ENCODE data around the gene H2AZ2. TPM values are rescaled to one million over a fixed set of nuclear protein-coding genes. Genes with fewer than 3 reads are reported as not detected.

H2AZ2 gene
- total RNA-seq, 4 donors from 2014 or later = 99.6 to 418 (median 115) TPM

GRCh38 chr7:44784364-44784763, 63.5 kb downstream of the H2AZ2 start:
- WGBS, 2 donors (ENCODE audit: low coverage in 1 of 2) = 60 to 86% methylated on average over 1 of the region's 1 CpG
- TF ChIP-seq POLR2AphosphoS5 (IDR thresholded peaks at IDR 0.05) = no peak
- no peak for TF ChIP-seq EP300 (IDR thresholded peaks at IDR 0.05; ENCODE audit: low read depth)
- TF ChIP-seq, protein P1, sequence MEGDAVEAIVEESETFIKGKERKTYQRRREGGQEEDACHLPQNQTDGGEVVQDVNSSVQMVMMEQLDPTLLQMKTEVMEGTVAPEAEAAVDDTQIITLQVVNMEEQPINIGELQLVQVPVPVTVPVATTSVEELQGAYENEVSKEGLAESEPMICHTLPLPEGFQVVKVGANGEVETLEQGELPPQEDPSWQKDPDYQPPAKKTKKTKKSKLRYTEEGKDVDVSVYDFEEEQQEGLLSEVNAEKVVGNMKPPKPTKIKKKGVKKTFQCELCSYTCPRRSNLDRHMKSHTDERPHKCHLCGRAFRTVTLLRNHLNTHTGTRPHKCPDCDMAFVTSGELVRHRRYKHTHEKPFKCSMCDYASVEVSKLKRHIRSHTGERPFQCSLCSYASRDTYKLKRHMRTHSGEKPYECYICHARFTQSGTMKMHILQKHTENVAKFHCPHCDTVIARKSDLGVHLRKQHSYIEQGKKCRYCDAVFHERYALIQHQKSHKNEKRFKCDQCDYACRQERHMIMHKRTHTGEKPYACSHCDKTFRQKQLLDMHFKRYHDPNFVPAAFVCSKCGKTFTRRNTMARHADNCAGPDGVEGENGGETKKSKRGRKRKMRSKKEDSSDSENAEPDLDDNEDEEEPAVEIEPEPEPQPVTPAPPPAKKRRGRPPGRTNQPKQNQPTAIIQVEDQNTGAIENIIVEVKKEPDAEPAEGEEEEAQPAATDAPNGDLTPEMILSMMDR (IDR thresholded peaks at IDR 0.05) = no peak
- TF ChIP-seq POLR2A (IDR thresholded peaks at IDR 0.05) = no peak

GRCh38 chr7:44783407-44783806, 64.5 kb downstream of the H2AZ2 start:
- intact Hi-C loops (cut with DNase I; ENCODE audit: low total_unique reads) (loop anchor here (10.0 kb wide), 1 partner anchor 49 kb away; no protein-coding TSS in a partner anchor), in situ Hi-C loops (cut with MboI; ENCODE audit: low pct_ligation_motif_present in 1 of 4, low pct_unique_long_range_greater_than_20kb in 1 of 4, low sequenced_read_pairs in 3 of 4) (no loop called here)
- DNase-seq = no peak
- TF ChIP-seq EP300 (IDR thresholded peaks at IDR 0.05; ENCODE audit: low read depth) (no peak), POLR2A (IDR thresholded peaks at IDR 0.05) (no peak), POLR2AphosphoS5 (IDR thresholded peaks at IDR 0.05) (no peak)
- TF ChIP-seq, protein P1 (IDR thresholded peaks at IDR 0.05) = no peak
- no peak overlapping the region for H3K4me3 ChIP-seq
- no peak overlapping the region for H3K27ac ChIP-seq
- no peaks in the 10 kb centered on the region for H3K36me3 ChIP-seq
- H3K4me1 ChIP-seq = no peaks in the 10 kb centered on the region
- H3K9me3 ChIP-seq = no peaks in the 10 kb centered on the region
- H3K27me3 ChIP-seq = no peaks in the 10 kb centered on the region

More at GRCh38 chr7:44784364-44784763, 63.5 kb downstream of the H2AZ2 start:
- Histone ChIP-seq H3K27me3 (no peaks in the 10 kb centered on the region), H3K4me1 (no peaks in the 10 kb centered on the region), H3K27ac (no peak overlapping the region), H3K36me3 (no peaks in the 10 kb centered on the region), H3K4me3 (no peak overlapping the region), H3K9me3 (no peaks in the 10 kb centered on the region)
- no peak for DNase-seq
- in situ Hi-C loops (cut with MboI; ENCODE audit: low pct_ligation_motif_present in 1 of 4, low pct_unique_long_range_greater_than_20kb in 1 of 4, low sequenced_read_pairs in 3 of 4) = no loop called here
- intact Hi-C loops (cut with DNase I; ENCODE audit: low total_unique reads) = loop anchor here (10.0 kb wide), 1 partner anchor 50 kb away; no protein-coding TSS in a partner anchor

DNA sequence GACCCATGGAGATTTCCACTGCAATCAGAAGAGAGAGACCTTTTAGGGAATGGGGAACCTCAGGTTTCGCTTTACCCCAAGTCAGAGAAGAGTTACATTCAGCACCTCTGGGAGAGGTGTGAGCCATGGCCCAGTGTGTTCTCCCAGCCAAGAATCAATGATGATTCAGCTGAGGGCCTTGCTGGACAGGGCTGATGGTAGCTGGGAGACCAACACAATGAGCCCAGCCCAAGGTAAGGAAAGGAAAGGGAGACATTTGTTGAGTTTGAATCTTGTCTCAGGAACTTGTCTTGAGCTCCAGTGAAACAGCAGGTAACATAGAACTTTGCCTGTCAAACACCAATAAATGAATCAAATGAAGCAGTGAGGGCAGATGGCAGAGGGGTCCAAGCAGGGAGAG, 65.4 kb downstream of the H2AZ2 start:
- WGBS, 2 donors (ENCODE audit: low coverage in 1 of 2) = 100% methylated on average over 1 of the region's 1 CpG; no CpG with 5 or more reads in 1 of the 2 donors
- intact Hi-C loops (cut with DNase I; ENCODE audit: low total_unique reads) (loop anchor here (10.0 kb wide), 1 partner anchor 48 kb away; no protein-coding TSS in a partner anchor), in situ Hi-C loops (cut with MboI; ENCODE audit: low pct_ligation_motif_present in 1 of 4, low pct_unique_long_range_greater_than_20kb in 1 of 4, low sequenced_read_pairs in 3 of 4) (no loop called here)
- DNase-seq = no peak
- H3K27ac ChIP-seq = no peak overlapping the region
- no peaks in the 10 kb centered on the region for H3K27me3 ChIP-seq
- H3K9me3 ChIP-seq = no peaks in the 10 kb centered on the region
- H3K4me1 ChIP-seq = no peaks in the 10 kb centered on the region
- no peak overlapping the region for H3K4me3 ChIP-seq
- no peaks in the 10 kb centered on the region for H3K36me3 ChIP-seq
- TF ChIP-seq, protein P1 (IDR thresholded peaks at IDR 0.05) = no peak
- TF ChIP-seq POLR2AphosphoS5 (IDR thresholded peaks at IDR 0.05) = no peak
- TF ChIP-seq EP300 (IDR thresholded peaks at IDR 0.05; ENCODE audit: low read depth) = no peak
- no peak for TF ChIP-seq POLR2A (IDR thresholded peaks at IDR 0.05)

Other genes with a start within 250 kb of the H2AZ2 start
- gene OGDH, start 241.5 kb downstream of the H2AZ2 start, total RNA-seq = 100 to 1,000 TPM in 3 of 4 donors, 10 to 100 TPM in 1; 74.0 to 160 (median 143) TPM
- gene ZMIZ2, start 99.2 kb downstream of the H2AZ2 start, total RNA-seq = 10 to 100 TPM; 40.6 to 92.7 (median 69.3) TPM
- gene PPIA, start 51.4 kb downstream of the H2AZ2 start, total RNA-seq = 1,000 to 10,000 TPM in 1 of 4 donors, 100 to 1,000 TPM in 3; 631 to 1,290 (median 820) TPM
- gene PURB, start 37.4 kb upstream of the H2AZ2 start, total RNA-seq = 10 to 100 TPM; 13.1 to 26.2 (median 20.4) TPM
- gene MYO1G, start 130.9 kb upstream of the H2AZ2 start, total RNA-seq = 1 to 10 TPM; 2.5 to 8.3 (median 6.4) TPM
- gene CCM2, start 152.1 kb upstream of the H2AZ2 start, total RNA-seq = 10 to 100 TPM; 40.4 to 76.4 (median 47.8) TPM
- gene NACAD, start 240.9 kb upstream of the H2AZ2 start, total RNA-seq = 1 to 10 TPM; 1.1 to 5.2 (median 2.0) TPM